Activated CD8-positive, alpha-beta memory T cell treated with anti-CD3 and anti-CD28 coated beads, Interleukin-2, amount 50 U/mL, for 24 hours (primary cell): Measurements from ENCODE around the gene CEBPZOS.
"Not testable (repeated sequence)": the region's sequence is repeated elsewhere in the genome, so short reads cannot be mapped to it uniquely, and the experiment has no call there.

Experiments used
- DNase-seq: peaks from one replicate; pipeline ENCODE4 v3.0.0-alpha.2; 2020; ENCODE audit errors: extremely low read depth

Gene CEBPZOS

DNA sequence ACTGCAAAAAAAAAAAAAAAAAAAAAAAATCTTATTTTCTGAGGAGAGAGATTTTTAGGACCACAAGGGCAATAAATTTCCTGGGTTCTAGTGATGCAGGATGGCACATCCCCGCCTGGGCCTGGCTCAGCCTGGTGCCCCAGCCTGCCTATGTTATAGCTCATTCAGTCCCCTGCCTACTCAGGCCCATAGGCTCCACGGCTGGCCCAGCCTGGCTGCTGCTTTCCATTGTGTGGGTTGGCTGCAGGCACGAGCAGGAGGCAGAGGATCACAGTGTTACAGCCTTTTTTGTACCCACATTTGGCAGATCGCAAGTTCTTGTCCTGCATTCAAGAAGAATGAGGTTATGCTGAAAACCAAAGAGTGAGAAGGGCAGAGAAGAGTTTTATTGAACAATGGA lies 5.0 kb upstream of the CEBPZOS start:
- DNase-seq: no peak

DNA sequence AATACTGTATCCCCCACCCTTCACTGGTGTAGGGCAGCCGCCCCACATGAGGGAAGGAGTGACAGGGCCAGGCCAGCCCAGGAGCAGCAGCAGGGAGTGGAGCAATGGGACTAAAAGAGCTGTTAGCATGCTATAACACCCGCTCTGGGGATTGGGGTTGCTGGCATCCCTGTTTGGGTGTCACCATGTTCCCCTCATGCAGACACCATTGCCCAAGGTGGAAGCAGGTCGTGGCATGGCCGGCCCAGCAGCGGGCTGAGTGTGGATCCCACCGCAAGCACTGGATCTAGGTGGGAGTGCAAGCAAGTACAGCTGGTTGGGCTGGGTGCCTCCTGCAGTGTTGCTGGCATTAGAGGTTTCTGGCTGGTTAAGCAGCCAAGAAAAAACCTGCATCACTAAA lies 4.5 kb upstream of the CEBPZOS start:
- no peak for DNase-seq

DNA sequence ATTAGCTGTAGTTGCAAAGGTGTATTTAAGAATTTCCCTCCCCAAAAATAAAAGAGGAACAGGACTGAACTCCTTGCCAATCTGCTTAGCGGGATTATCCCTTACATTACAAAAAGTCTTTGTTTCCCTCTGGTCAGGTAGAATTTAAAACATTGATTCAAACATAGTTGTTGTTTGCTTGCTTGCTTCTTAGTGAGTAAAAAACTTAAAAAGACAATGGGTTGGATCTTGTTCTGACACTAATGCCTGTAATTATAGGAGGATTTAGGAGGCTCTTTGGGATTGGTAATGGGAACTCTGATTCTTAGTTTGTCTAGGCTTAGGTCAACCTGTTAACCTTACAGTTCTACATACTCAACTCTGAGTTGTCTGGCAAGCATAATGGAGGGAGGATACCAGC lies 3.7 kb upstream of the CEBPZOS start:
- DNase-seq: no peak

DNA sequence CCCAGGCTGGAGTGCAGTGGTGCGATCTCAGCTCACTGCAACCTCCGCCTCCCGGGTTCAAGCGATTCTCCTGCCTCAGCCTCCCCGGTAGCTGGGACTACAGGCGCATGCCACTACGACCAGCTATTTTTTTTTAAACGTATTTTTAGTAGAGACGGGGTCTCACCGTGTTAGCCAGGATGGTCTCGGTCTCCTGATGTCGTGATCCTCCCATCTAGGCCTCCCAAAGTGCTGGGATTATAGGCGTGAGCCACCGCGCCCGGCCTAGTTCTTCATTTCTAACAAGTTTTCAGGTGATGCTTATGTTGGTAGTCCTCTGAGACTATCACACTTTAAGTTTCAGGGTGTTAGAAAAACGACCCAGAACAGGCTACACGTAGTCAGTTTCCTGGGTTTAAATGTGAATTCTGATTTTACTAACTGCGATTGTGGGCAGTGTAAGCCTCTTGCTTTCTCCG lies 405 bp upstream of the CEBPZOS start:
- DNase-seq: not testable (repeated sequence)

DNA sequence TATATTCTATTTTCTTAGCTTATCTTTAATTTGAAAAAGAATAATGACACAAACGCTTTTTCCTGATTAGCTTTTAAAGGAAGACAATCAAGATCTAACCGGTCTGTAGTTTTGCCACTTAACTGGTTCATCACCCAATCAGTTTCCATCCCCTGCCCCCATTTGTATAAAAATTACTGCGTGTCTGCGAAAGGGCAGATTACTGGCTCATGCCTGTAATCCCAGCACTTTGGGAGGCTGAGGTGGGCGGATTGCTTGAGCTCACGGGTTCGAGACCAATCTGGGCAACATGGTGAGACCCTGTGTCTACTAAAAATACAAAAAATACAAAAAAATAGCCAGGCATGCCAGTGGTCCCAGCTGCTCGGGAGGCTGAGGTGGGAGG lies 2.4 kb downstream of the CEBPZOS start:
- DNase-seq: no peak

DNA sequence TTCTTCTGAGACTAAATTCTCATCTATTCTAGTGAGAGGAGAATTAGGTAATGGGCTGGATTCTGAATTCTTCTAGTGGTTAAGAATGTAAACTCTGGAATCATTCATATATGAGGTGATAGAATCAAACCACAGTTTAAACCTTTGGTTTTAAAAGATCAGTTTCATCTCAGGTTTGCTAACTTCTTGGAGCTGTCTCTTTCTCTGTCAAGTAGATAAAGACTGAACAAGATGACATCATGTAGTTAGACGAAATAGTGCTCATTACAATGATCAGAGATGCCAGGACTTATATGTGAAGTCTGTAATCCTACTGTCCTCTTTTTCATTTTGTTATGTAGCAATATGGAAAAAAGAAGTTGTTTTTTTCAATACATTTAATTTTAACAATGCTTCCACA lies 4.9 kb downstream of the CEBPZOS start:
- DNase-seq: no peak

DNA sequence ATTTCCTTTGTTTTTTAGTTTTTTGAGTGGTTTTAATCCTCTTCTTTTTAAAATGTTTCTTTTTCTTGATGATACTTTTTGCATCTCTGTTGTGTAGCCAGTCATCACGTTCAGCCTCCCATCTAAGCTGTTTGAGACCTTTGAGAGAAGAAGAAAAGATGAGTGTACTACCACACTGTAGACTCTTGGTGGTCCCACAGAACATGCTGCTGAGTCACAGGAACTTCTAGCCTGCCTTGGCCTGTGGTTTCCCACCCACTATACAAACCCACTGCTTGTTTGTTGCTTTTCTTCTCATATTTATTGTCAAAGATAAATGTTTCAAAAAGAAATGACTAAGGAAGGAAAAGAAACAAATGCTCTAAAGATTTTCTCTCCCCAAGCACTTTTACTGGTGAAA lies 5.5 kb downstream of the CEBPZOS start:
- DNase-seq: peak; percentile 15

DNA sequence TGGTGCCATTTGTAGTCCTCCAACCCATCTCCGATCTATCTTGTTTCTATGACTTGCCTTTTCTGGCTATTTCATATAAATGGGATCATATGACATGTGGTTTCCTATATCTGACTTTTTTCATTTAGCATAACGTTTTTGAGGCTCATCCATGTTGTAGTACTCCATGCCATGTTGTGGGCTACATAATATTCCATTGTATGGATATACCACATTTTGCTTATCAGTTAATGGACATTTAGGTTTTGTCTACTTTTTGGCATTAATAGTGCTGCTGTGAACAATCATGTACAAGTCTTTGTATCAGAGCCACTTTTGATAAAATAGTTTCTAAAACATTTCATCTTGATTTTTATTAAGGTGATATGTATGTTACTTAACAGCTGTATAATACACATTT lies 7.4 kb downstream of the CEBPZOS start:
- no peak for DNase-seq

DNA sequence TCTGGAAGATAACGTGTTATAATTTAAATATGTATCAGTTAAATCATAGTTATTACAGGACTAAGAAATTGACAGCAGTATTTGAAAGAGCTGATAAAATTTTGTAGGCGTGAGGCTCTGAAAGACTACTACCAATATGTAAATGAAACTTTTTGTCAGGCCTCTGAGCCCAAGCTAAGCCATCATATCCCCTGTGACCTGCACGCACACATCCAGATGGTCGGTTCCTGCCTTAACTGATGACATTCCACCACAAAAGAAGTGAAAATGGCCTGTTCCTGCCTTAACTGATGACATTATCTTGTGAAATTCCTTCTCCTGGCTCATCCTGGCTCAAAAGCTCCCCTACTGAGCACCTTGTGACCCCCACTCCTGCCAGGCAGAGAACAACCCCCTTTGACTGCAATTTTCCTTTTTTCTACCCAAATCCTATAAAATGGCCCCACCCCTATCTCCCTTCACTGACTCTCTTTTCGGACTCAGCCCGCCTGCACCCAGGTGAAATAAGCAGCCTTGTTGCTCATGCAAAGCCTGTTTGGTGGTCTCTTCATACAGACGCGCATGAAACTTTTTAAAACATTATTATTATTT lies 8.9 kb downstream of the CEBPZOS start:
- not testable (repeated sequence) for DNase-seq

DNA sequence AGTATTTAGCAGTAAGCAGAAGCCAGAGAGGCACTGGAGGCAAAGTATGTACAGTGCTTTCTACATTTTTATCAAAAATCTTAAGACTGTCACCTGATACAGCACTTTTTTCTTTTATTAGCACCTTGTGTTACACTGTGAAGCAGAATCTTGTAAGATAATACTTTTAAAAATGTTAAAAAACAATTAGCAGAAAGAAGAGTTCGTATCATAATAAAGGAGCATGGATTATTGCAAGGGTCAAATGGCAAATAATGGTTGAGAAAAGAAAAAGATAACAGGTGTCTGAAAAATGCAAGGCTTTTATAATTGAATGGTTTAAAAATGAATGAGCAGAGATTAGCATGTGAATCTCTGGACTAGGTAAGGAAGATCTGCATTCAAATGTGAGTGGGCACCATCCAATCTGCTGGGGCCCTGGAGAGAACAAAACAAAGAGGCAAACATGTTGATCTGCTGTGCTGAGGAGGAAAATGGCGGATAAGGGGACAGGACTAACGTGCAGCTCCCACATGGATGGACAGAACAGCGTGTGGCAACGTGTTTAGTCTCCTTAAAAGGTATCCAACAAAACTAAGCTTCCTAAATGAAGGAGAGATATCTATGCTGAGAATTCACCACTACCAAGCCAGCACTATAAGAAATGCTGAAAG lies 9.5 kb downstream of the CEBPZOS start:
- no peak for DNase-seq

DNA sequence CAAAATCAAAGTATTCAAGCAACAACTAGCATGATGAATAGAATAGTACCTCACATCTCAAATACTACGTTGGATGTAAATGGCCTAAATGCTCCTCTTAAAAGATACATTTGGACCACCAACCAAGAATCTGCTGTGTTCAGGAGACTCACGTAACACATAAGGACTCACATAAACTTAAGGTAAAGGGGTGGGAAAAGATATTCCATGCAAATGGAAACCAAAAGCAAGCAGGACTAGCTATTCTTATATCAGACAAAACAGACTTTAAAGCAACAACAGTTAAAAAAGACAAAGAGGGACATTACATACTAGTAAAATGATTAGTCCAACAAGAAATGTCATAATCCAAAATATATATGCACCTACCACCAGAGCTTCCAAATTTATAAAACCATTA lies 10.5 kb downstream of the CEBPZOS start:
- not testable (repeated sequence) for DNase-seq

DNA sequence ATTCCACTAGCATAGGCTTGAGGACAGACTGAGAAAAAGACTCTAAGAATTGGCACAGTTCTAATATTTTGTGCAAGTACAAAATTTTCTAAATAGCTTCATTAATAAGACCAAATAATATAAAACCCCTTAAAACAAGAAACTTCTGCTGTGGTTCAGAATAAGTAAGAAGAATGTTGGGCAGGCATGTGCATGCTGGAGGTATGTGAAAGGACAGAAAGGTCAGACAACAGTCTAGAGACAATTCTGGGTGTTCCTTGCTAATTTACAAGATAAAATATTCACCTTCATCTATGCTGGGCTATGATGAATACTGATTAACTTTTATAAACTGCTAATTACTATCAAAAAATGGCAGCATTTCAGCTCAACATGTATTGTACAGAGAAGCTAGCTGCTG lies 14.9 kb downstream of the CEBPZOS start:
- no peak for DNase-seq

DNA sequence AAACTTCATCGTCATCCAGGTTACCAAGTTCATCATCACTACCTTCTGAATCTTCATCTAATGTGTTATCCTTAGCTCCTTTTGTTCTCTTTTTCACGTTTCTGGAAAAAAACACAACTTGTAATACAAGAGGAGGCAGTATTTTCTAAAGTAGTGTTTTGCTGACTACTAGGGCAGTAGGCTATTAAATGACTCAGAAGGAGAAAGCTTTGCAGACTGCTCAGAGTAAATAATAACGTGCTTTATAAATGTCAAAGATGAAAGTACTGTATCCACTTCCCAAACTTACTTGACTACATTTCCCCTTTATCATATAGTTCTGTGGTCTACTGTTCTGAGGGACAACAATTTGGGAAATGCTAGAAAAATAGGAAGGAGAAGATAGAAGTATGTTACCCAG lies 15.6 kb downstream of the CEBPZOS start:
- no peak for DNase-seq

DNA sequence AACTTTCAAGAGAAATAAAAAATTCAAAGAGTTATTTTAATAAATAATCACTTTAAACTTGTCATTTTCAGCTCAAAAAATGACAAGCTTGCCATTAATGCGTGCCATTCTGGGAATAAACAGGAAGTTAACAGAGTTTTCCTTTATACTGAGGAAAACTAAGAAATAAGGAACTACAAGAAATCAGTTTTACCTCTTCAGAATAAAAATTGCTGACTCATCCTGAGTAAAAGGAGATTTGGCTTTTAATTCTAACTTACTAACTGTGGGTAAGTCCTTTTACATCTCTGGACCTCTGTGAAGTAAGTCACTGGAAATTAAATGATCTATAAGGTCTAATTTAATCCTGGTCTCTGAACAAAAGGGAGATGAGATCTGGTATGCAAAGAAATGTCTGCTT lies 19.0 kb downstream of the CEBPZOS start:
- no peak for DNase-seq

DNA sequence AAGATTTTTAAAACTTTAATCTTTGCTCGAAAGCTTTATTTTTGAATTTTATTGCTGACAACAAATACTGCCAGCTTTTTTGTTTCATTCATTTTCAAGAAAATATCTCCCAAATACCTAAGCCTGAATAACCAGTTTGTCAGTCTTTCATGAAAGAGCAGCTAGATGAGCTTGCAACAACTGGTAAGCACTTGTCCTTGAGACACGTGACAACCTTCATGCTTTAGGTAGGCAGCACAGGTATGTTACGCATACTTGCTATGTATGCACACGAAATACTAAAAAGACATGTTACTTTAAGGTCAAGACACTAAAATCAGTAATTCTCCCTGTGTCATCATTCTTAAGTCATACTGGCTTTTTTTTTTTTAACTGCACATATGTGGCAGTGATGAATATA lies 22.8 kb downstream of the CEBPZOS start:
- no peak for DNase-seq

DNA sequence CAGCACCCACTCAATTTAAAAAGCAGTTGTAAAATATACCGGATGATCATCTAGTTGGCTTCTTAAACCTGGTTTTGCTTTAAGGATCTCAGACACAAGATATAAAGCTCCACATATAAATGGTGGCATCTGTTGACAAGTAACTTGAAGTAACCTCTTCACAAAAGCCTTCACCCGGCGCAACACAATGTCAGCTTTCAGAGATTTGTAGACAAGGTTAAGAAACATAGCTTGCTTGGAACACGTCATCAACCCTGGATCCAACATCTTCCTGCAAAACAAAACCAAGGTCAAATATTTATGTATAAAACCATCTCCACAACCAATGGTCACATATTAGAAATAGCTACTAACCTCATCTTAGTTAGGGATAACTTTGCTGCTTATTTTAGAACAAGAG lies 26.8 kb downstream of the CEBPZOS start:
- no peak for DNase-seq

DNA sequence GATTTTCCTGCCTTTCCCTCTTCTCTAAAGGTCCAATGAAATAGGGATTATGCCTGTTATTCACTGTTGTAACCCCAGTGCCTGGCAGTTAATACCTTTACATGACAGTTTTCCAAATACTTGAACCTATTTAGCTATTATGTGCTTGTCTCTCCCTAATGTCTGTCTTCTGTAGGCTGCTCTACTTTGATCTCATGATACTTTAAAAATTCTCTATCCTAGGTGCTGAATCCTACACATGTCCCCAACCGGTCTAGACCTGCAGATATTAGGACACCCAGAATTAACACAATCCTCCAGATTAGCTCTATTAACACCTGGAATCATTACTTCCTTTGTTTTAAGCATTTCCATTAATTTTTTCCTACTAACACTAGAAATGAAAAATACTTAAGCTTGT lies 27.8 kb downstream of the CEBPZOS start:
- DNase-seq: no peak

DNA sequence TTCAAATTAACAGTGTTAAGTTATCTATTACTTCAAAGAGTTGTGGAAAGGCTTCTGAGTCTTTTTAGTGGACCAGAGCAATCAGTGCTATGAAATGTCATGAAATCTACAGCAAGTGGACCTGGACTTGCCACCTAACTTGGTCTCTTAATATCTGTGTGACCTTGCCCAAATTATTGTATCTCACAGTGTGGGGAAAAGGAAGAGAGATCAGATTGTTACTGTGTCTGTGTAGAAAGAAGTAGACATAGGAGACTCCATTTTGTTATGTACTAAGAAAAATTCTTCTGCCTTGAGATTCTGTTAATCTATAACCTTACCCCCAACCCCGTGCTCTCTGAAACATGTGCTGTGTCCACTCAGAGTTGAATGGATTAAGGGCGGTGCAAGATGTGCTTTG lies 28.8 kb downstream of the CEBPZOS start:
- DNase-seq: not testable (repeated sequence)

DNA sequence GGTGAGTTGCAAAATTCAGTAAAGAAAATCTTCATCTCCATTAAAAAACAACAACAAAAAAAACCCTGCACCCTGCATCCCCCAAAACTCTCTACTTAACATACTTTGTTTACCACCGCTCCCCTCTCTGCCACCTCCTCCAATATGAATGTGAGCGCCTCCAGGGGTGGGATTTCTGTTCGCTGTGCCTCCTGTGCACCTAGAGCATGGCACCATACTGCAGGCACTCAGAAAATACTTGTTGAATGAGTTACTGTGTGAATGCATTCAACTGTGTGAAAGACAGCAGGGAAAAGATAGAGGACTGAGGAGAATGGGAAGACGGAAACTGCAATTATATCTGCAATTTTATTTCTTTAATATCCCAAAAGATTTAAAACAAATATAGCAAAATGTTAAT lies 30.6 kb downstream of the CEBPZOS start:
- DNase-seq: no peak

DNA sequence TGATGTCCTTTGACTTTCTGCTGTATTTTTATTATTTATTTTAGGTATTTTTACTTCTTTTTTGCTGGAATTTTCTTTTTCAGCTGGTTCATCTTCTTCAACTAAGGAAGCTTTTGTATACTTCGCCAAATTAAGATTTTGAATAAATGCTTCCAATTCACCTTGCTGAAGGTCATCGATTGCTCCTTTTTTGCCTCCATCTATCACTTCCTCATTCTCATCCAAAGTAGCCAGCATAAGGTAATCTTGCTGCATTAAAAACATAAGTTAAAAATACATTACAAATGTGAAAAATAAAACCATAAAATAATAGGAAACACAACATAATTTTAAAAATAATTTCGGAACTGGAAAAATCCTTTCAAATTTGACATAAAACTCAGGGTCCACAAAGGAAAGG lies 32.5 kb downstream of the CEBPZOS start:
- DNase-seq: no peak

DNA sequence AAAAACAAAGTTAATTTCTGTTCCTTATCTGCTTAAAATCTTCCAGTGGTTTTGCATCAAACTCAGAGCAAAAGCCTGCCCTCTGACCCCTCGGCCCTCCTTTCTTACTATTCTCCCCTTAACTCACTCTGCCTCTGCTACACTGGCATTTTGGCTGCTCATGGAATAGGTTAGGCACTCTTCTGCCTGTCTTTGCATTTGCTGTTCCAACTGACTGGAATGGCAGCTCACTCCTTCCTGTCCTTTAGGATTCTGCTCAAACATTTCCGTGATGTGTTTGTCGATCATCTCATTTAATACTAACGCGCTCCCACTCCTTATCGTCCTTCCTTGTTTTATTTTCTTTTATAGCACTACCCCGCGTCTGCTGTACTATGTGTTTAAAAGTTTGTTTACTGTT lies 34.3 kb downstream of the CEBPZOS start:
- DNase-seq: no peak

DNA sequence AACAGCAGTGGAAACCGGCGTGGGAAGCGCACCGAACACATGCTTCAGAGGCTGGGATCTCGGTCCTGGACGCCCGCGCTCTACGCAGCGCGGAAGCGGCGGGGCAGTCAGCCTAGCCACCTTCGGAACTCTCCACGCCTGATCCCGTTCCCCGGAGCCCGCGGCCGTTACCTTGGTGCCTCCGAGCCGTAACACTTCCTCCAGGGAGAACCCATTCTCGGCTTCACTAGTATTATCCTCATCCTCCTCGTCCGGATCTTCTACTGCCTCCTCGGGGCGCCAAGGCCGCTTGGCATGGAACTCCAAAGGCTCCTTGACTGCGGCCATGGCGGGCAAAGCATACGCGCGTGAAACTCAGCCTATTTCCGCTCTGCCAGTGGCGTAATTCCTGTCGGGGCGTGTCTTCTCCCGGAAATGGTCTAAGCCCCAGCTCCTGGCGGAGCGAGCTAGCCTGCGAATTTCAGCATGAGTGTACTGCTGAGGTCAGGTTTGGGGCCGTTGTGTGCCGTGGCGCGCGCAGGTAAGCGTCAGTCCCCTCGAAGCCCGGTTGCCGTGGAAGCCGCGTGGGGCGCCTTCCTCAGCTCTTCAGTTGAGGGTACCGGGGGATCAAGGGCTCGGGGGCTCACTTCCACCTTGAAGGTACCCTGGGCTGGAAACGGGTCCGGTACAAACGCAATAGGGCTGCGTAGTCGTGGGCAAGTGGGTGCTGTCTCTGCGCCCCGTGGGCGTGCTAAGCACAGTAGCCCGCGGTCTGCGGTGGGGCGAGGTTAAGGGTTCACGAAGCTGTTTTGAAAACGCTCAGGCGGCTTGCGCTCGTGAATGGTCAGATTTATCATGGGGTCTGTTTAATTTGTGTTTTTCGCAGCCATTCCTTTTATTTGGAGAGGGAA lies 35.2 kb downstream of the CEBPZOS start, which contains the start of the genes CEBPZ and NDUFAF7:
CEBPZ (minus strand) TSS at position 356 of the 890 bp plus-strand sequence; CDS start at position 327, 29 bp downstream.
NDUFAF7 (plus strand) TSS at position 418 of the 890 bp plus-strand sequence; CDS start at position 466, 48 bp downstream.
- peak; percentile 79 for DNase-seq
